NCI-H2227 treated with DMSO at 0.1 percent for 48 hours (cell line): ENCODE results near the gene GPR33.
A peak's percentile ranks its signal among the peaks of the same experiment; 100 is the strongest.
"Not testable (repeated sequence)": the region's sequence is repeated elsewhere in the genome, so short reads cannot be mapped to it uniquely, and the experiment has no call there.

Experiments used
- DNase-seq: peaks from one replicate; lab custom pipeline; 2025; lab: John Stamatoyannopoulos, UW

Gene GPR33, protein sequence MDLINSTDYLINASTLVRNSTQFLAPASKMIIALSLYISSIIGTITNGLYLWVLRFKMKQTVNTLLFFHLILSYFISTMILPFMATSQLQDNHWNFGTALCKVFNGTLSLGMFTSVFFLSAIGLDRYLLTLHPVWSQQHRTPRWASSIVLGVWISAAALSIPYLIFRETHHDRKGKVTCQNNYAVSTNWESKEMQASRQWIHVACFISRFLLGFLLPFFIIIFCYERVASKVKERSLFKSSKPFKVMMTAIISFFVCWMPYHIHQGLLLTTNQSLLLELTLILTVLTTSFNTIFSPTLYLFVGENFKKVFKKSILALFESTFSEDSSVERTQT

DNA sequence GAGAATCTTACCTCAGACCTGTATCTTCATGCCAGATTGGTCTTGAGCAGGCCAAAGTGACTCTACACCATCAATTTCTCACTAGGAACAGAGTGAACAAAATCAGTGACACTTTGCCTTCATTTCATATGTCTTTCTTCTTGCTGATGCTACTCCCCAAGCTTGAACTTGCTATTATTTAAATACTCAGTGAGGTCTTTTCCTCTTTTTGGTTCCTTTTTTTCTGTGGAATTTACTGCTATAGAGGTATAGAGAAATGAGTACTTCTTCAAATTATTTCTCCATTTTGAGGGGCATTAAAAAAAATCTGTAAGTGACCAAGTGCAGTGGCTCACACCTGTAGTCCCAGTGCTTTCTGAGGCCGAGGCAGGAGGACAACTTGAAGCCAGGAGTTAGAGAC is at the start of gene GPR33:
Gene GPR33, minus strand, starts transcription at position 154 of the 400 bp plus-strand sequence. CDS start 4,074 bp downstream, outside the sequence.
- DNase-seq, result no peak

DNA sequence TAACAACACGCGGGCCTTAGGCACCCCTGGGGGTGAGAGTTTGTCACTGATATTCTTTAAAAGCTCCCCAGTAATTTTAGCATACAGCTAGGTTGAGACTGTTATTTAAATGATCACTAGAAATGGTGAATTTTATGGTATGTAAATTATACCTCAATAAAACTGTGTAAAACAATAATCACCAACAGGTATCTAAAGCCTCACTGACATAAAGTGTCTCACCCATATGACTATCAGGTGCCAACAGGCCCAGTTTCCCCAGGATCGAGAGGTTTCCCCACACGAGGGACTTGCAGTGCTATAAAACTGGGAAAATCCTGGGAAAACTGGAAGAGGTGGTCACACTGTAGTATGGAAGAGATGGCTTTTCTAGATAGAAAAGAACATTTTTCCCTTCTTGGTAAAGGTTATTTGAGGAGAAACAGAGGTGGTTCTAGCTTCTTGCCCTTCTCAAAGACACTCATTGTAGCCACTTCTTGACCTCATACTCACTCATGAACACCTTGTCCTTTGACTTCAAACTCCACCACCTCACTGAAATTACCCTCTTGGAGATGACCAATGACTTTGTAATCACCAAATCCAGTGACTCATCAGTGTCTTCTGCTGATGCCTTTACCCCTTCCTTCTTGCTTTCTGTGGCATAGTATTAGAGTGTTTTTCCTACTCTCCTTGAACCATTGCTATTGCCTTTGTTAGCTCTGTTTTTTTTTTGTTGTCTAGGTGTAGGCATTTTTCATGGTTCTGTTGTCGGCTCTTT is 48.5 kb upstream of the GPR33 start:
- no peak for DNase-seq

DNA sequence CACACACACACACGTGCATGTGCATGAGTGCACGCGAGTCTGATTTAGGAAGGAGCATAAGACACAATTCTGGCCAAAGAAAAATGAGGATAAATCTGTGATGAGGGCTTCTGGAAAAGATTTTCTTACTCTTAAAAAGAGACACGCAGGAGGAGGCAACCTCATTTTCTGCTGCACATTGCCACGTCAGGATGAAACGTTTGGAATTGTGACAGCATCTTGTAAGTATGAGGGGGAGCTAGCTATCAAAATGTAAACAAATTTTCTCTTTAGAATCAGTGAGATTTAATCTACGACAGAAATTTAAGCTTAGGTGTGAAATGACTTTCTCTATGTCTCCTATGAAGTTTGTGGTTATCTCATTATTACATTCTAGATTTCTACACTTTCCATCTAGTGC is 42.3 kb upstream of the GPR33 start:
- no peak for DNase-seq

DNA sequence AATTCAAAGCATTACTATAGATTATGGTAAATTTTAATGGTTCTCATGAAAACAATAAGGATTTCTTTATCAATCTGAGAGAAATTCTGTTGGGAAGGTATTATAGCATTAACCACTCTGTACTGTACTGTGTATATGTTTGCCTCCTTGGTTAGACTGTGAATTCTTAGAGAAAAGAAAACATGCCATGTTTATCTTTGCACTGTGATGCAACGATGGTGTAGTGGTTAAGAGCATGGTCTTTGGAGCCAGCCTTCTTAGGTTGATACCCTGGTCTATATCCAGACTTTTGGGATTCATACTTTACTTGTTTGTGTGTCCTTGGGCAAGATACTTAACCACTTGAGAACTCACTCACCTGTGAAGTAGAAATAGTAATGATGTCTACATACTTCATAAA is 41.2 kb upstream of the GPR33 start:
- no peak for DNase-seq

DNA sequence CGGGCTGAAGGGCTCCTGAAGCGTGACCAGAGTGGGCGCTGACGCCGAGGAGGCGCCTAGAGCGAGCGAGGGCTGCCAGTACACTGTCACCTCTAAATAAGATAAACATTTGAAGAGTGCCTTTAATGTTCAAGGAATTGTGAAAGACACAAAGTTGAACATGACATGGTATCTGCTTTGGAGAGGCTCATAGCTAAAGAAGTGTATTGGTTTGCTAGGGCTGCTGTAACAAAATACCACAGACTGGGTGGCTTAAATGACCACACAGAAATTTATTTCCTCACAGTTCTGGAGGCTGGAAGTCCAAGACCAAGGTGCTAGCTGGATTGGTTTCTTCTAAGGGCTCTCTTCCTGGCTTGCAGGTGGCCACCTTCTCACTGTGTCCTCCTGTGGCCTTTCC is 39.7 kb upstream of the GPR33 start:
- DNase-seq, result no peak

DNA sequence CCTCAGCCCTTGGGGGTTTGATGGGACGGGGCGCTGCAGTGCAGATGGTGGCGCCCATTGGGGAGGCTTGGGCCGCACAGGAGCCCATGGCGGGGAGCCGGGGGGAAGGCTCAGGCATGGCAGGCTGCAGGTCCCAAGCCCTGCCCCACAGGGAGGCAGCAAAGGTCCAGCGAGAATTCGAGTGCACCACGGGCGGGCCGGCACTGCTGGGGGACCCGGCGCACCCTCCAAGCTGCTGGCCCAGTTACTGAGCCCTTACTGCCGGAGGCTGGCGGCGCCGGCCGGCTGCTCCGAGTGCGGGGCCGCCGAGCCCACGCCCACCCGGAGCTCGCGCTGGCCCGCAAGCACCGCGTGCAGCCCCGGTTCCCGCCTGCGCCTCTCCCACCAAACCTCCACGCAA is 39.2 kb upstream of the GPR33 start:
- no peak for DNase-seq

DNA sequence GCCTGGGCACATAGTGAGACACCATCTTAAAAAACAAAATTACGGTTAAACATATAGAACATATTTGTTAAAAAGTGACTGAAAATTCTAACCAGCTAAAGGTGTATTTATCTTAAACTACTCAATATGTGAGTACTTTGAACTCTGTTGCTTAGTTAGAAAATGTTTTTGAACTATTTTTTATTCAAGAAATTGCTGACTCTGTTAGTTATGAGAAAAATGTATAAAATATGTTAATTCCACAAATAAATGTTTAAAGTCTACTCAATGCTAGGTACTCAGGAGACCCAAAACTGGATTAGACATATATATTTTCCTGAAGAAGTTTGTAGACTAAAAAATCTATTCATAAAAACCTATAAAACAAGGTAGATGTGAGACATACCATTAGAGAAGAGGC is 23.0 kb upstream of the GPR33 start:
- no peak for DNase-seq

DNA sequence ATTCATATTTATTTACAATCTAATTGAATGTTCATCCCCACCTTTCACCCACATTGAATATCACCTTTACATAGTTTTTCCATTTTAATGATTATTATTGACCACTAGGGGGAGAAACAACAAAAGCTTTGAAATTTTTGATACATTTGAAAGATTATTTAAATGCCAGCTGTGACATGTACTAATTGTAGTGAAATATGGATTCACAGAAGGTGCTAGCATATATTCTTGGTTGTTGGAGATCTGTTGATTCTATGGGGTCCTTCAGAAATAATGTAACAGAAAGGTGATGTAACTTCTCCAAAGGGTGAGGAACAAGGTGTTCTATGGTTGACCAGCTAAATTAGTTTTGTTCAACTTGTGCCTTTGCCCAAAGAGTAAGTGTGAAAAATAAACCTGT is 22.4 kb upstream of the GPR33 start:
- DNase-seq, result peak; percentile 19

DNA sequence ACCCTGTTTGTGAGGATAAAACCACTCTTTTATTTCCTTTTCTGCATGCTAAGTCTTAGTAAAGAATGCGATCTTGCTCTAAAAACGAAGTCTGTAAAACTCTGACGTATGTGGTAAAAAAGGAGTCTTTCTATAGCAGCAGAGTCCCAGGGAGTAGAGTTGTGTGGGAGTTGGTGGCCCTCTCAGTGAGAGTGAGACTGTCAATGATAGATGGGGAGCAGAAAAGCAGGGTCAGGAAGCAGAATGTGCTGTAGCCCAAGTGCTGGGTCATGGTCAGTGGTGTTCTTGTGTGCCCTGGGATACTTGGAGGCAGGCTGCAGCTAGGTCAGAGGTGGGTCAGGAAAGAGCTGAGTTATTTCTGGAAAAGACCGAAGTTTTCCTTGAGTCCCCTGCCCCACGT is 20.3 kb upstream of the GPR33 start:
- no peak for DNase-seq

DNA sequence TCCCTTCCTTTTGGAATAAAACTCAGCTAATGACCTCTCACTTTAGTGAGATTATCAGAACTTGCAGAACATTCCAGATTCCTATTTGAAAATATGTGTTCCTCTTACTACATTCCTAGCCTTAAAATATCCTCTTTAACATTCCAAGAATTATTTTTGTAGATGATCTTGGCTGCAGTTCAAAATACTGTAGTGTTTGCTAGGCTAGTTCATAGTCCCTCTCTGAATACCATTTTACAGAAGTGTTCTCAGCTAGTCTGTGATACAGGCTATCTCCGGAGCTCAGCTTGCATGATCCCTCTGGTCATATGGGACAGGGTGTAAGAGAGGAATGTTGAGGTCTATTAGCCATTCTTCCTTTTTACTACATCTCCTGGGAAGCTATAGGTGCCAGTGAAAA is 17.6 kb upstream of the GPR33 start:
- no peak for DNase-seq

DNA sequence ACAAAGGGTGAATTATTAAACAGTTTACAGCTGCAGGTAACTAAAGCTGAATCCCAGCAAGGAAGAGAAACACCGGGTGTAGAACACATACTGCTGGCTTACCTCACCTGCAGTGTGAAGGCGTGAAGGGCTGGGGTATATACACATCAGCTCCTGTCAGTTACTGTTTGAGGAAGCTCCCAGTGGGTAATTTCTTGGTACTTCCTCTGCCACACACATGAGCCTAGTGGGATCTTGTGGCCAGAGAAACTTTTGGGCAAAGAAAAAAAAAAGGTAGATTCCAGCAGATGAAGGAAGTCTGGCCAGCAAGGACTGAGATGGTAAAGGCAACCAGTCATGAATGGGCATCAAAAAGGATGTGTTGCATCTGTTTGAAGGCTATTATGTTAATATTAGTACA is 14.0 kb upstream of the GPR33 start:
- DNase-seq, result no peak

DNA sequence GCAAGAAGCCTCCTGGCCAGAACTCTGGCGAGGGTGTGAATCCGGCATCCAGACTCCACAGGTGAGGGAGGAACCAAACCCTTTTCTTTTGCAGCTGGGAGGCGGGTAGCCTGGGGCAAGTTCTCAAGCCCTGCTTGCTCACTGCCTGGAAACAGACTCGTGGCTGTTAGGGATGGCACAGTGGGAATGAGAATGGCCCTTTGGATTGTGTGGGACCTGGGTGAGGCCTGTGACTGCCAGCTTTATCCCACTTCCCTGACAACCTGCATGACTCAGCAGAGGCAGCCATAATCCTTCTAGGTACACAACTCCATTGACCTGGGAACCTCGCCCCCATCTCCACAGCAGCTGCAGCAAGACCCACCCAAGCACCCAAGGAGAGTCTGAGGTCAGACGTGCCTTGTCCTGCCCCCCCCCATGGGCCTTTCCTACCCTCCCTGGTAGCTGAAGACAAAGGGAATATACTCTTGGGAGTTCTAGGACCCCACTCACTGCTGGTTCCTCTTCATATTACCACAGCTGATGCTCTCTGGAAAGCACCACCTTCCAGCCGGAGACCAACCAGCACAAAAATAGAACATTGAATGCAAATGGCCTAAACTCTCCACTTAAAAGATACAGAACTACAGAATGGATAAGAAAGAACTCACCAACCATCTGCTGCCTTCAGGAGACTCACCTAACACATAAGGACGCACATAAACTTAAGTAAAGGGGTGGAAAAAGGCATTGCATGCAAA is 5.1 kb upstream of the GPR33 start:
- no peak for DNase-seq

DNA sequence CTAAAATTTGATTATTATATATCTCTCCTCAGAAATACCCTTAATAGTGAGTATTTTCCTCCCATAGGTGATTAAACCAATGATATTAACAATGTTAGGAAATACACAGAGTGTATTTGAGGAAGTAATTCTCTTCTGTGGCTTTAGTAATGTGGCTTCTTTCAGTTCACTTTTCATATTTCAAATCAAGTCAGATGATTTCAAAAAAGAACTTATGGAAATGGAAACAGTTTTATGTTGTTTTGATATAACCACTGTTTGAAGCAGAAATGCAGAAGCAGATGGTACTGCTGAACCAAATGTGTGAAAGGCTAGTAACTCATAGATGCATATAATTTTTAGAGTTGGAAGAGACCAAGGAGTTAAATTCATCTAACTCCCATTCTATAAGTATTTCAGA is 1.9 kb upstream of the GPR33 start:
- no peak for DNase-seq

DNA sequence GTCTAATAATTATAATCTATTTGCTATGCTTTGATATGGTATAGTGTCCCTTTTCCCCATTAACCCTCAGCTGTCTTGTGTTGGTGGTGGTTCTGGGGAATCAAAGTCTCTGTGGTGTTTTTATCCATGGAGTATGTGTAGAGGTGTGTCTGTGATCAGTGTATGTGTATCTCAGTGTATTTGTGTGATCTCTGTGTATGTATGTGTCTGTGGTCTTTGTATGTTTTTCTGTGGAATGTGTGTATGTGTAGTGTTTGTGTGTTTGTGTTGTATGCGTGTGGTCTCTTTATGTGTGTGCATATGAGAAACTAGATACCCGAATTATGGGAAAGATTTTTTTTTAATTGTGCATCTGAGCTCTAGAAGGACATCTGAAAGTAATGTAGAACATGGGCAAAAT is 1.1 kb downstream of the GPR33 start:
- no peak for DNase-seq

DNA sequence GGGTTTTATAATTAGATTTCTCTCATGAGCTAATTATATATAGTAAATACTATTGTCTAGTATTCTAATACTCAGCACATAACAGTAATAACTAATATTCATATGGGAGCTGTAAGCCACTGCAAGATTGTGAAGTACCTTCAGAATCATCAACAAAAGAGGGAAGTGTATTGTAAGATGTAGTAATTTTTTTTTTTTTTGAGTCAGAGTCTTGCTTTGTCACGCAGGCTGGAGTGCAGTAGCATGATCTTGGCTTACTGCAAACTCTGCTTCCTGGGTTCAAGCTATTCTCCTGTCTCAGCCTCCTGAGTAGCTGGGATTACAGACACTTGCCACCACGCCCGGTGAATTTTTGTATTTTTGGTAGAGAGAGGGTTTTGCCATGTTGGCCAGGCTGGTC is 3.1 kb downstream of the GPR33 start:
- DNase-seq, result no peak

DNA sequence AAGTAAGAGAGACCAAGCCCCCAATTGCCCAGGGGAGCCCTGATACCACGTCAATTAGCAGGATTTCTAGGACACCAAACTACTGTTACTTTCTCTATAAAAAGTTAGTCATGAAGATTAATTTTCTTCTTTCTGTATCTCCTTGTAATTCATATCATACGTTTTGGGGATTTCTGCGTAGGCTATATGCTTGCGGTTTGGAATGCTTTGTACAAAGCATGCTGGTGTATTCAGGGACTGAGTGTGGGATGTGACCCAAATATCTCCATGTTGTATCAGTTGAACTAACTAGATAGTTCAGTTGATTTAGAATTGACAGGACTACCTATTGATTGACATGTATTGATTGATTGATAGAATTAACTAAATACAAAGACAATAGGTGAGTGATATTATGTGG is 7.7 kb downstream of the GPR33 start:
- DNase-seq, result no peak

DNA sequence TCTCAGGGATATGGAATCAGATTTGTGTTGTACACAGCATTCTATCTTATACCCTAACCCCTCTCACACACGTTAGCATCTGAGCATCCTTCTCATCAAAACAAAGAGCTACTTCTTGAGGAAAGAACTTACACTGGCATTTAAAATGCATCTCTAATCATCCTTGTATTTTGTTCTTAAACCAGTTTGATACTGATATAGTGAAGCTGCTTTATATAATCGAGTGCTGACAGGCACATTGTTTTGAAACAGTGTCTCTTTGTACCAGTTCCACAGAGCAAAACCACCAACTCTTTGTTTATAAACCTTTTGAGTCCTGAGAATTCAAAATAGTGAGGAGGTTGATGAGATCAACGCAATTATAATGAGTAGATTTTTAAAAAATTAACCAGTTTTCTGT is 8.8 kb downstream of the GPR33 start:
- no peak for DNase-seq

DNA sequence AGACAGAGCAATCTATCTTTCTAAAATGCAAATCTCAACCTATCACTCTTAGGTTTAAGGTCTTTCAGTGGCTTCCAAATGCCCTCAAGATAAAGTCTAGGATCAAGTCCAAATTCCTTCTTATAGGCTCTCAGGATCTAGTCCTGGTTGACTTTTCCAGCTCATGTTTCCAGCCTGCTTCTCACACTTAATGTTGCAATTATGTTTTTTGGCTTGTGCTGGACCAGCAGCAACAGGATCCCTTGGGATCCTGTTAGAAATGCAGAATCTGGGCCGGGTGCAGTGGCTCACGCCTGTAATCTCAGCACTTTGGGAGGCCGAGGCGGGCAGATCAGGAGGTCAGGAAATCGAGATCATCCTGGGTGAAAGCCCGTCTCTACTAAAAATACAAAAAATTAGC is 10.6 kb downstream of the GPR33 start:
- DNase-seq, result no peak

DNA sequence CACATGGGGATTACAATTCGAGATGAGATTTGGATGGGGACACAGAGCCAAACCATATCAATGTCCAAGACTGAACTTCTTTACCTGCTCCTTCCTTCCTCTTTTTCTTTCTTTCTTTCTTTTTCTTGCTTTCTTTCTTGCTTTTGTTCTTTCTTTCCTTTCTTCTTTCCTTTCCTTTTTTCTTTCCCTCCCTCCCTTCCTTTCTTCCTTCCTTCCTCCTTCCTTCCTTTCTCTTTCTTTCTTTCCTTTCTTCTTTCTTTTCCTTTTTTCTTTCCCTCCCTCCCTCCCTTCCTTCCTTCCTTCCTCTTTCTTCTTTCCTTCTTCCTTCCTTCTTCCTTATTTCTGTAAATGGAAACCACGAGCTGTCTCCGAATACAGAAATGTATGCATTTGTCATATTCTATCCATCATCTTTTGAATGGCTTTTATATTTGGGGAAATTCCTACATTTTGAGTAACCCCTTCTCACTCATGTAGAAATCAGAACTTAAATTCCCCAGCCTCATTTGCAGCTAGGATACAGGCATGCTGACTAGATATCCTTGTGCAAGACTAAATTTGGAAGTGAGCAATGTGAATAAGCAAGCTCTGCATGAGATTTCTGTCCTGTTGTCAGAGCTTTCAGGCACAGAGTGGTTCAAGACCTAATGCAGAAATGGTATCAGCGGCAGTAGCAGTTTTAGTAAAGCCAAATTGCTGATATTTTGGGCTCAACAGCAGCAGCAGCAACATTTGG is 11.5 kb downstream of the GPR33 start:
- no peak for DNase-seq

DNA sequence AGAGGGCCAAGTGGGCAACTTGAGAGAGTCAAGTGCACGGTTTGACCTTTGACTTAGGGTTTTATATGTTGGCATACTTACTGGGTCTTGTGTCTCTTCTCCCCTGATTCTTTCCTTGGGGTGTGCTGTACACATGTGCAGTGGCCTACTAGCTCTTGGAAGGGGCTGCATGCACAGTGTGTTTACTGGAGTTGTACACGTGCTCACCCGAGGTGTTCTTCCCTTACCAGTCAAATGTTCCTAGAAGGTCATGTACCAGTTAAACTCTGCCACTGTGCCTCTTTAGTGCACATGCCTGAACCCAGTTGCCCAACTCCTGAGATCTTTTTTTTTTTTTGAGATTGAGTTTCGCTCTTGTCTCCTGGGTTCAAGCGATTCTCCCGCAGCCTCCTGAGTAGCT is 21.3 kb downstream of the GPR33 start:
- DNase-seq, result no peak

DNA sequence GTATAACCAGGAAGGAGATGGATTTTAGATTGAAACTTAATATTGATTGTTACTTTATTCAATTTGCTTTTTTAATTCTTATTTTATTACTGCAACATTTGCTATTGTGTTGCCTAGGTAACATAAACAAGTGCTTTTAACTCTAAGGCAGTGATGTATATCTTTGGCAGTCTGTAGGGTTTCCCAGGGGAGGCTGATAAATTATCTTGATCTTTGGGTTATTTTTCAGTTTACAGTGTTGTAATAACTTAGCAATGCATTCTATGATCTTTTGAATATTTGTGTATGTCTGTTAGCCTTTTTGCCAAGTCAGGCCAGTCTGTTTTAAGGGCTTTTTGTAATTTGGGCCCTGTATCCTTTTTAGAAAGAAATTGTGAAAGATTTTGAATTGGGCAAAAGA is 22.7 kb downstream of the GPR33 start:
- DNase-seq, result no peak

DNA sequence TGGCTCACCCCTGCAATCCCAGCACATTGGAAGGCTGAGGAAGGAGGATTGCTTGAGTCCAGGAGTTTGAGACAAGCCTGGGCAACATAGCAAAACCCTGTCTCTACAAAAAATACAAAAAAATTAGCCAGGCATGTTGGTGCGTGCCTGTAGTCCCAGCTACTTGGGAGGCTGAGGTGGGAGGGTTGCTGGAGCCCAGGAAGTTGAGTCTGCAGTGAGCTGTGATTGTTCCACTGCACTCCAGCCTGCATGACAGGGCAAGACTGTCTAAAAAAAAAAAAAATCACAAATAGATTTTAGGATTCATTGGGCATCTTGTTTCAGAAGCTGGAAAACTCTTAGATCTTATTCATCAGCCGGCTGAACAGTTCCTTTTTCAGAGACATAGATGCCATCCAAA is 25.4 kb downstream of the GPR33 start:
- not testable (repeated sequence) for DNase-seq
